22Rv1 (cell line): ENCODE results near the gene COX6A2.

Experiments
- H3K27ac ChIP-seq: fragments of 450-650 bp; 2 replicates; pipeline ENCODE4 v1.5.1; 2017
- ZFX ChIP-seq: fragments of 450-650 bp; IDR thresholded peaks from 2 replicates; pipeline ENCODE4 v1.6.1; 2017; ENCODE audit warnings: antibody characterized with exemption, borderline replicate concordance
- TF ChIP-seq, protein P1 (sequence below): fragments of 450-650 bp; IDR thresholded peaks from 2 replicates; pipeline ENCODE4 v1.5.1; 2017; ENCODE audit warnings: mild to moderate bottlenecking

The COX6A2 gene

DNA sequence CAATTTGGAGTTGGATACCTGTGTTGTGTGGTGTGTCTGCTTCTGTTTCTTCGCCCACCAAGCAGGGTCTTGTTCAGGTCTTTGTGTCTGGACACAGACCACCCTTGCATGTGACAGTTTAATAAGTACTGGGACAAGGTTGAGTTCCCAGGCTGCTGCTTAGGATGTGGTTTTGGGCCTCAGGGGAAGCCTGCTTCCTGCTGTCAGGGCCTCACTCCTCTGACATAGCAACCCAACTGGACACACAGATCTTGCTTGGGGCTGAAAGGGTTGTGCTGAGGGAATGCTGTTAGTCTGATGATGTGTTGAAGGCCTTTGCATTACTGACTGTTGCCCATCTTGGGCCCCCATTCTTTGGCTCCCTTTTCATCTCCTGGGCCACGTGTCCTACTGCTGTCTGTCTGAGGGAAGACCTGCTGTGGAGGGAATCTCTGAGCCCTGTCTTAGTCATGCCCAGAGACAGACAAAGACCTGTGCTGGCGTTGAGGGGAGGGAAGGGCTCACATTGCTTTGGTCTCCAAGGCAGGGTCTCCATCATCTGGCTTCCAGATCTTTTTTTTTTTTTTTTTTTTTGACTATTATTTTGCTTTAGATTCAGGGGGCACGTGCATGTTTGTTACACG, 39.1 kb upstream of the COX6A2 start:
- TF ChIP-seq, protein P1, sequence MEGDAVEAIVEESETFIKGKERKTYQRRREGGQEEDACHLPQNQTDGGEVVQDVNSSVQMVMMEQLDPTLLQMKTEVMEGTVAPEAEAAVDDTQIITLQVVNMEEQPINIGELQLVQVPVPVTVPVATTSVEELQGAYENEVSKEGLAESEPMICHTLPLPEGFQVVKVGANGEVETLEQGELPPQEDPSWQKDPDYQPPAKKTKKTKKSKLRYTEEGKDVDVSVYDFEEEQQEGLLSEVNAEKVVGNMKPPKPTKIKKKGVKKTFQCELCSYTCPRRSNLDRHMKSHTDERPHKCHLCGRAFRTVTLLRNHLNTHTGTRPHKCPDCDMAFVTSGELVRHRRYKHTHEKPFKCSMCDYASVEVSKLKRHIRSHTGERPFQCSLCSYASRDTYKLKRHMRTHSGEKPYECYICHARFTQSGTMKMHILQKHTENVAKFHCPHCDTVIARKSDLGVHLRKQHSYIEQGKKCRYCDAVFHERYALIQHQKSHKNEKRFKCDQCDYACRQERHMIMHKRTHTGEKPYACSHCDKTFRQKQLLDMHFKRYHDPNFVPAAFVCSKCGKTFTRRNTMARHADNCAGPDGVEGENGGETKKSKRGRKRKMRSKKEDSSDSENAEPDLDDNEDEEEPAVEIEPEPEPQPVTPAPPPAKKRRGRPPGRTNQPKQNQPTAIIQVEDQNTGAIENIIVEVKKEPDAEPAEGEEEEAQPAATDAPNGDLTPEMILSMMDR, result no peak
- no peak for TF ChIP-seq ZFX
- no peak overlapping the region for H3K27ac ChIP-seq

DNA sequence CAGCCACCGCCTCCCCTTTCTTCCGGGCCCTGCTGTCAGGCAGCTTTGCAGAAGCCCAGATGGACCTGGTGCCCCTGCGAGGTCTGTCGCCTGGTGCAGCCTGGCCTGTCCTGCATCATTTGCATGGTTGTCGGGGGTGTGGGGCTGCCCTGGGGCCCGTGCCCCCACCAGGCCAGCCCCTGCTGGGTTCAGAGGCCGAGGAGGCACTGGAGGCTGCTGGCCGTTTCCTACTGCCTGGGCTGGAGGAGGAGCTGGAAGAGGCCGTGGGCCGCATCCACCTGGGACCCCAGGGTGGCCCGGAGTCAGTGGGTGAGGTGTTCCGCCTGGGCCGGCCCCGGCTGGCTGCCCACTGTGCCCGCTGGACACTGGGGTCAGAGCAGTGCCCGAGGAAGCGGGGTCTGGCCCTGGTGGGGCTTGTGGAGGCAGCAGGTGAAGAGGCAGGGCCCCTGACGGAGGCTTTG, 38.3 kb upstream of the COX6A2 start:
- H3K27ac ChIP-seq, result no peak overlapping the region
- TF ChIP-seq ZFX, result no peak
- TF ChIP-seq, protein P1, result no peak

DNA sequence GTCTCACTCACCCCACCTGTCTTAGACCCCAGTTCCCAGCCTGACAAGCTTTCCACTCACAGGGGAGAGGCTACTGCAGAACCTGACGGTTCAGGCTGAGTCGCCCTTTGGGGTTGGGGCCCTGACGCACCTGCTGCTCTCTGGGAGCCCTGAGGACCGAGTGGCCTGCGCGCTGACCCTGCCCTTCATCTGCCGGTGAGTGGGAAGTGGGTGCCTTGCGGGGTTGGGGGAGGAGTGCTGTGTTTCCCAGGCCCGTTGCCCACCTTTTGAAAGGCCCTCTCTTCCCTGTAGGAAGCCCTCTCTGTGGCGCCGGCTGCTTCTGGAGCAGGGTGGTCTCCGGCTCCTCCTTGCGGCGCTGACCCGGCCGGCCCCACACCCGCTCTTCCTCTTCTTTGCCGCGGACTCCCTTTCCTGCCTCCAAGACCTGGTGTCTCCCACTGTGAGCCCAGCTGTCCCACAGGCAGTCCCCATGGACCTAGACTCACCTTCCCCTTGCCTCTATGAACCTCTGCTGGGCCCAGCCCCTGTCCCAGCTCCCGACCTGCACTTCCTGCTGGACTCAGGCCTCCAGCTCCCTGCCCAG, 37.7 kb upstream of the COX6A2 start:
- no peak overlapping the region for H3K27ac ChIP-seq
- TF ChIP-seq, protein P1, result no peak
- no peak for TF ChIP-seq ZFX

DNA sequence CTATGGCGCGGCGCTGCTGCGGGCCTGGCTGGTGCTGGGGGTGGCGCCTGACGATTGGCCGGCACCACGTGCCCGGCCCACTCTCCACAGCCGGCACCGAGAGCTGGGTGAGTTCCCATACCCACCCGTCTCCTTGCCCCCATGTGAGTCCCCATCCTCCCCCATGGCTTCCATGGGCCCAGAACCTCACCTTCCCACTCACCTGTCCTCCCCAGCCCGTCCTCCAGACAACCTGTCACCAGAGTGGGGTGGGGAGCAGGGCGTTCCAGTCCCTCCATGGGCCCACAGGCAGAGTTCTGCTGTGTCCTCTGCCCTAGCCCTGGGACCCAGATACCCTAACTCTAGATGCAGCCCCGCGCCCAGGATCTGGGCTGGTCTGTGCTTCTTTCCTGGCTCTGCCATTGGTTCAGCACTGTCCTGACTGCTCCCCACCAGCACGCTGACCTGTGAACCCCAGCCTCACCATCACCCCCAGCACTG, 36.7 kb upstream of the COX6A2 start:
- H3K27ac ChIP-seq, result no peak overlapping the region
- TF ChIP-seq ZFX, result no peak
- TF ChIP-seq, protein P1, result no peak

DNA sequence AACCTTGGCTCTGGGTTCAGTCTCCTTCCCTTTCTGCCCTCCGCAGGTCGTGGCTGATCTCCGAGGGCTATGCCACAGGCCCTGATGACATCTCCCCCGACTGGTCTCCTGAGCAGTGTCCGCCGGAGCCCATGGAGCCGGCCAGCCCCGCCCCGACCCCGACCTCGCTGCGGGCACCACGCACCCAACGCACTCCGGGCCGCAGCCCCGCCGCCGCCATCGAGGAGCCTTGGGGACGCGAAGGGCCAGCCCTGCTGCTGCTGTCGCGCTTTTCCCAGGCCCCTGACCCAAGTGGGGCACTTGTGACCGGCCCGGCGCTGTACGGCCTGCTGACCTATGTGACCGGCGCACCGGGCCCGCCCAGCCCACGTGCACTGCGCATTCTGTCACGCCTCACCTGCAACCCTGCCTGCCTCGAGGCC, 36.2 kb upstream of the COX6A2 start:
- TF ChIP-seq, protein P1, result no peak
- no peak for TF ChIP-seq ZFX
- no peak overlapping the region for H3K27ac ChIP-seq

DNA sequence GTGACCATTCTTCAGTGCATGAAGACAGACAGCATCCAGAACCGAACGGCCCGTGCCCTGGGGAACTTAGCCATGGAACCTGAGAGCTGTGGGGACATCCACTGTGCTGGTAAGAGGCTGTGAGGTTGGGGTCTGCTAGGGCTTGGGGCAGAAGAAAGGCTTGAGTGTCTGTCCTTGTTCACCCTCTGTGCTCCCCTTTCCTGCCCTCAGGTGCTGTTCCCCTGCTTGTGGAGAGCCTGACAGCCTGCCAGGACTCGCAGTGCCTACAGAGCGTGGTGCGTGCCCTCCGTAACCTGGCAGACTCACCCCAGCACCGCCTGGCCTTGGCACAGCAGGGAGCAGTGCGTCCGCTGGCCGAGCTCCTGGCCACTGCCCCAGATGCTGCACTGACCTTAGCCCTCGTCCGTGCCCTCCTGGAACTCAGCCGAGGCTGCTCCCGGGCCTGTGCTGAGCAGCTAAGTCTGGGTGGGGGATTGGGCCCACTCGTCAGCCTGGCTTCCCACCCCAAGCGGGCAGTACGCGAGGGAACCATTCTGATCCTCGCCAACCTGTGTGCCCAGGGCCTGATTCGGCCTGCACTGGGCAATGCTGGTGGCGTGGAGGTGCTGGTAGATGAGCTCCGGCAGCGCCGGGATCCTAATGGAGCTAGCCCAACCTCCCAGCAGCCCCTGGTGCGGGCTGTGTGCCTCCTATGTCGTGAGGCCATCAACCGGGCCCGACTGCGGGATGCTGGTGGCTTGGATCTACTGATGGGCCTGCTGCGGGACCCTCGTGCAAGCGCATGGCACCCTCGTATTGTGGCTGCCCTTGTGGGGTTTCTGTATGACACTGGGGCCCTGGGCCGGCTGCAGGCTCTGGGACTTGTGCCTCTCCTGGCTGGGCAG, 34.0 kb upstream of the COX6A2 start:
- TF ChIP-seq, protein P1, result no peak
- no peak for TF ChIP-seq ZFX
- no peak overlapping the region for H3K27ac ChIP-seq
